AG04449 (cell line): ENCODE results near the gene HS3ST4.

ENCODE experiments used
- CTCF ChIA-PET: fragments of 350-600 bp; formaldehyde crosslinking; extraction: SDS; loops from one replicate; lab custom pipeline; 2021; ENCODE audit warnings: antibody characterized with exemption; lab: Yijun Ruan, JAX
- POLR2A ChIA-PET: fragments of 400-600, 350-600 bp; formaldehyde crosslinking; extraction: SDS; loops from one replicate; lab custom pipeline; 2020; ENCODE audit warnings: antibody characterized with exemption, inconsistent platforms; lab: Yijun Ruan, JAX
- DNase-seq: peaks from one replicate; pipeline ENCODE4 v3.0.0-alpha.2; 2010; ENCODE audit warnings: low read depth, low spot score
- H3K4me3 ChIP-seq: 2 replicates; pipeline ENCODE4 v1.5.1; 2011; ENCODE audit warnings: low read depth, mild to moderate bottlenecking, control low read depth, low read length
- TF ChIP-seq, protein P1 (sequence below): IDR thresholded peaks from one replicate; pipeline ENCODE4 v1.5.1; 2011; ENCODE audit warnings: mild to moderate bottlenecking, moderate library complexity, low read length, control low read depth, inconsistent platforms; ENCODE audit not compliant: insufficient read depth; ENCODE audit errors: missing control alignments

The HS3ST4 gene

GRCh38 chr16:25707553-25707952, 15.8 kb downstream of the HS3ST4 start:
- TF ChIP-seq, protein P1, sequence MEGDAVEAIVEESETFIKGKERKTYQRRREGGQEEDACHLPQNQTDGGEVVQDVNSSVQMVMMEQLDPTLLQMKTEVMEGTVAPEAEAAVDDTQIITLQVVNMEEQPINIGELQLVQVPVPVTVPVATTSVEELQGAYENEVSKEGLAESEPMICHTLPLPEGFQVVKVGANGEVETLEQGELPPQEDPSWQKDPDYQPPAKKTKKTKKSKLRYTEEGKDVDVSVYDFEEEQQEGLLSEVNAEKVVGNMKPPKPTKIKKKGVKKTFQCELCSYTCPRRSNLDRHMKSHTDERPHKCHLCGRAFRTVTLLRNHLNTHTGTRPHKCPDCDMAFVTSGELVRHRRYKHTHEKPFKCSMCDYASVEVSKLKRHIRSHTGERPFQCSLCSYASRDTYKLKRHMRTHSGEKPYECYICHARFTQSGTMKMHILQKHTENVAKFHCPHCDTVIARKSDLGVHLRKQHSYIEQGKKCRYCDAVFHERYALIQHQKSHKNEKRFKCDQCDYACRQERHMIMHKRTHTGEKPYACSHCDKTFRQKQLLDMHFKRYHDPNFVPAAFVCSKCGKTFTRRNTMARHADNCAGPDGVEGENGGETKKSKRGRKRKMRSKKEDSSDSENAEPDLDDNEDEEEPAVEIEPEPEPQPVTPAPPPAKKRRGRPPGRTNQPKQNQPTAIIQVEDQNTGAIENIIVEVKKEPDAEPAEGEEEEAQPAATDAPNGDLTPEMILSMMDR, result no peak
- CTCF ChIA-PET, result no interaction called here
- DNase-seq, result no peak
- POLR2A ChIA-PET, result no interaction called here
- H3K4me3 ChIP-seq, result no peak overlapping the region

DNA sequence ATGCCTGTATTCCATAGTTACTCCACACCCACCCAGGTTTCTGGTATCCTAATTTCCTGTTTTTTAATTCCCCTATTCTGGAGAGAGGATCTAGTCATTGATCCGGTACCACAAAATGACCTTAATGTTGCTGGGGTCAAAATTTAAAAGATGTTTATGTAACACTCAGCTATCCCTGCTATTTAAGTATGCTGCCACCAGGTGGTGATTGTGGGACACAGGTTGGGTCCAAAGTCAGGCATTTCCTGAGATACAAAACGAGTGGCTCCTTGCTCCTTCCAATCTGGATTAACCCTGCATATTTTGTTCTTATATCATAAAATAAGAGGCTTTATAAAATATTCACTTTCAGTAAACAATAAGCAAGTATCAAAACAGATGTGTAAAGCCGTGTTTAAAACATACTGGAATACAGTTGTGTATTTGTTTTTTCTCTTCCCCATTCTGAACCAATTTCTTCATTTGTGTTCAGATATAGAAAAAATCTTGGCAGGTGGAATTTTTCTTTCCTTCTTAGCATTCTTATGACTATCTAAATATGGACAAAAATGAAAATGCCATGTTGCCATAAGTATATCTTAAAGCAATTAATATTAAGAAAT, 16.3 kb downstream of the HS3ST4 start:
- TF ChIP-seq, protein P1, result no peak
- DNase-seq, result no peak
- no peak overlapping the region for H3K4me3 ChIP-seq
- ChIA-PET POLR2A (no interaction called here), CTCF (no interaction called here)

- H3K4me3 ChIP-seq, result no peak overlapping the region
- POLR2A ChIA-PET, result no interaction called here
- no peak for DNase-seq
- CTCF ChIA-PET, result no interaction called here
- TF ChIP-seq, protein P1, result no peak
Observed at GRCh38 chr16:25709213-25709612, 17.5 kb downstream of the HS3ST4 start.

DNA sequence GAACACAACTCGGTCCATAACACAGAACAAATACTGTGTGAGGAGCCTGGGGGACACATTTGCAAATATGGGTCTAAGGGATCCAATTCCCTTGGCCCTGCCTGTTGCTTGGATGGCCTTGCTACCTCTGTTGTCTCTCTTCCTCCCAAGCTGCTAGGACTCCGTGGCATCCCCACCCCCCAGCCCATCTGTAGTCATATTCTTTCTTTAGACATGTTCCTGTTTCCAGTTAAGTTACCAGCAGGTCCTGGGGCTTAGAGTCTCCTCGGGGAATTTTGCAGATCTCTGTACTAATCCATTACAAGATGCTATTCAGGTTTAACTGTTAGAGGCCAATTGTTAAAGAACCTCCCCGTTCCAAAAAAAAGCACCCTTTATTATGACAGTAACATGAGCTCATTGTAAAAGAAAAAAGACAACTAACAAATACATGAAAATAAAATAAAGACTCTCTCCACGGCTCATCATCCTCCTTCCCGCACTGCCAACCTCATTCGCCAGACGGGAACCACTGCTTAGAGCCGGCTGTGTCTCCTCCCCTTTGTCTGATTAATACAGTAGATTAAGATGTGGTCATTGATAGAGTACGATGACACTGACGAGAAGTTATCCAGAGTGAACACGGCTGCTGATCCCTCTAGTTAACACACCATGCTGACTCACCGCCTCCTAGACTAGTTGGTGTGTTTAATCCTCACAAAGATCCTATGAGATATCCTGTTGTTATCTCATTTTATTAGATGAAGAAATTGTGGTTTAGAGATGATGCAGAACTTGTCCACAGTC, 22.2 kb downstream of the HS3ST4 start:
- TF ChIP-seq, protein P1, result no peak
- ChIA-PET CTCF (no interaction called here), POLR2A (no interaction called here)
- no peak for DNase-seq
- no peak overlapping the region for H3K4me3 ChIP-seq

DNA sequence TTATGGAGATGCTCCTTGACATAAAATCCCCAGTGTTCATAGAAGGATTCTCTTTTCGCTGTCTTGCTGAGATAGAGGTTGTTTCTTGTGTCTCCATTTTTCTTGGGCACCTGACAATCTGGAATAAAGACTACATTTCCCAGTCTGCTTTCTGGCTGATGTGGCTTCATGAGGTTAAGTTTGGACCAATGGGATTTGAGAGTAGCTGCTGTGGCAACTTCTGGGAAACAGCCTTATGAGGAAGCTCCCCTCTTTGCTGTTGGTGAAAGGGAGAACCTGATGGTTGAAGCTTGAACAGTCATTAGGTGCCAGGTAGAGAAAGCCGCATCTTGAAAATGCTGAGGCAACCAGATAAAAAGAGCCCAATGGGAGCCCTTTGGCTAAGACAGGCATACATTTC, 24.4 kb downstream of the HS3ST4 start:
- TF ChIP-seq, protein P1, result no peak
- no peak overlapping the region for H3K4me3 ChIP-seq
- no peak for DNase-seq
- CTCF ChIA-PET, result no interaction called here
- POLR2A ChIA-PET, result no interaction called here

- H3K4me3 ChIP-seq, result no peak overlapping the region
- CTCF ChIA-PET, result no interaction called here
- no peak for DNase-seq
- POLR2A ChIA-PET, result no interaction called here
- TF ChIP-seq, protein P1, result no peak
Observed at GRCh38 chr16:25721439-25721838, 29.7 kb downstream of the HS3ST4 start.
